IMR-90 (cell line): ENCODE data around the gene FANCG.
A peak's percentile ranks its signal among the peaks of the same experiment; 100 is the strongest.

ENCODE experiments used
- CEBPB ChIP-seq: IDR thresholded peaks from 2 replicates; pipeline ENCODE4 v1.6.1; 2012; ENCODE audit warnings: low read depth, low read length, improper control_type of control experiment
- FOS ChIP-seq: fragments of 150-350 bp; IDR thresholded peaks from 2 replicates; pipeline ENCODE4 v1.6.1; 2016; ENCODE audit warnings: low read depth, low read length
- MAFK ChIP-seq: IDR thresholded peaks from 2 replicates; pipeline ENCODE4 v1.6.1; 2012; ENCODE audit warnings: low read depth, low read length, improper control_type of control experiment
- POLR2A ChIP-seq: IDR thresholded peaks from 2 replicates; pipeline ENCODE4 v1.6.1; 2012; ENCODE audit warnings: mild to moderate bottlenecking, low read depth, low read length
- RAD21 ChIP-seq: IDR thresholded peaks from 2 replicates; pipeline ENCODE4 v1.6.1; 2012; ENCODE audit warnings: low read length, improper control_type of control experiment
- RCOR1 ChIP-seq: IDR thresholded peaks from 2 replicates; pipeline ENCODE4 v1.6.1; 2012; ENCODE audit warnings: mild to moderate bottlenecking, low read length, improper control_type of control experiment; ENCODE audit not compliant: insufficient replicate concordance
- RFX5 ChIP-seq: IDR thresholded peaks from 2 replicates; pipeline ENCODE4 v1.8.0; 2012; ENCODE audit warnings: low read depth, mild to moderate bottlenecking, low read length, moderate library complexity
- TF ChIP-seq, protein P1 (sequence below): conservative IDR thresholded peaks from 2 replicates; pipeline ENCODE4 v1.5.1; 2012; ENCODE audit warnings: mild to moderate bottlenecking, low read depth, low read length, improper control_type of control experiment

DNA sequence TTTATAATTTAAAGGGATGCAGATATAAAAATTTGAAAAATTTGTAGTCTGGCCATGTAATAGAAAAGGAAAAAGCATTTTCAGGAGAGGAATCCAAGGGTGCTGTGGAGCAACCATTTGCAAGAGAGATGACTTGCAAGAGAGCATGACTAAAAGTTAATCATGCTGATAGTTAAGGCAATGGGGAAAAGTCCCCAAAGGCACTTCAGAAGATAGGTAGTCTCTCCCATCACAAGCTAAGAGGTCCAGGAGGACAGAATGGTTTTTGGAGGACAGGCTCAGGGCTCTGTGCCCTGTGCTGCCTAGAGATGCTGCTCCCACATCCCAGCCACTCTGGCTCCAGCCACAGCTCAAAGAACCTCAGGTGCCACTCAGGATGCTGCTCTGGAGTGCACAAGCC lies 51.4 kb downstream of the FANCG start:
- peak; percentile 49; the same call in 1 of the 2 replicates for TF ChIP-seq CEBPB
- TF ChIP-seq, protein P1, sequence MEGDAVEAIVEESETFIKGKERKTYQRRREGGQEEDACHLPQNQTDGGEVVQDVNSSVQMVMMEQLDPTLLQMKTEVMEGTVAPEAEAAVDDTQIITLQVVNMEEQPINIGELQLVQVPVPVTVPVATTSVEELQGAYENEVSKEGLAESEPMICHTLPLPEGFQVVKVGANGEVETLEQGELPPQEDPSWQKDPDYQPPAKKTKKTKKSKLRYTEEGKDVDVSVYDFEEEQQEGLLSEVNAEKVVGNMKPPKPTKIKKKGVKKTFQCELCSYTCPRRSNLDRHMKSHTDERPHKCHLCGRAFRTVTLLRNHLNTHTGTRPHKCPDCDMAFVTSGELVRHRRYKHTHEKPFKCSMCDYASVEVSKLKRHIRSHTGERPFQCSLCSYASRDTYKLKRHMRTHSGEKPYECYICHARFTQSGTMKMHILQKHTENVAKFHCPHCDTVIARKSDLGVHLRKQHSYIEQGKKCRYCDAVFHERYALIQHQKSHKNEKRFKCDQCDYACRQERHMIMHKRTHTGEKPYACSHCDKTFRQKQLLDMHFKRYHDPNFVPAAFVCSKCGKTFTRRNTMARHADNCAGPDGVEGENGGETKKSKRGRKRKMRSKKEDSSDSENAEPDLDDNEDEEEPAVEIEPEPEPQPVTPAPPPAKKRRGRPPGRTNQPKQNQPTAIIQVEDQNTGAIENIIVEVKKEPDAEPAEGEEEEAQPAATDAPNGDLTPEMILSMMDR, result no peak
- TF ChIP-seq MAFK, result no peak
- TF ChIP-seq POLR2A, result no peak
- no peak for TF ChIP-seq RFX5
- TF ChIP-seq RAD21, result no peak
- TF ChIP-seq FOS, result no peak
- TF ChIP-seq RCOR1, result no peak
